Right ventricle myocardium inferior (tissue), 1 donor: Measurements from ENCODE around the gene AGBL4. TPM values are rescaled to one million over a fixed set of nuclear protein-coding genes. Genes with fewer than 3 reads are reported as not detected.

ENCODE experiments used
- ATAC-seq: fragments of 200-7000 bp; cut with Tn5 transposase; one replicate; pipeline ENCODE4 v1.9.1; 2020; ENCODE audit warnings: mild to moderate bottlenecking, moderate library complexity
- DNase-seq: peaks from one replicate; pipeline ENCODE4 v3.0.0; 2021; ENCODE audit errors: missing footprints
- intact Hi-C: fragments of 100-400 bp; cut with DNase I; formaldehyde crosslinking; loops from one replicate; pipeline ENCODE4 v1.11.0; 2022
- total RNA-seq: library from RNA; stranded (reverse); fragmentation: NEBNext Ultra II Directional; extraction: Animal tissue kit (Norgen Biotek cat#: 25700); gene quantifications from one replicate; pipeline ENCODE4 v1.2.1, GENCODE V29; 2021
- donor health status: DM: no; HTN: yes; CAD: no; lungs with severe emphysema.

Gene AGBL4
- total RNA-seq, 1 donor from 2014 or later: 0.14 TPM

- intact Hi-C loops: no loop called here
- DNase-seq: peak; percentile 74
- ATAC-seq: peak; percentile 79
These were observed 1247.1 kb downstream of the AGBL4 start, which contains the start of gene BEND5 for GRCh38 chr1:48776393-48777218. TSS of gene BEND5 (minus strand) at chr1:48776891. CDS start at chr1:48776831, 60 bp downstream.

GRCh38 chr1:48775831-48776392, 1247.8 kb downstream of the AGBL4 start:
- ATAC-seq (no peak), DNase-seq (no peak)
- intact Hi-C loops: no loop called here

GRCh38 chr1:48773133-48773532, 1250.6 kb downstream of the AGBL4 start:
- intact Hi-C loops: no loop called here
- DNase-seq: no peak
- ATAC-seq: no peak

- DNase-seq (no peak), ATAC-seq (no peak)
- intact Hi-C loops: no loop called here
These were observed 1251.5 kb downstream of the AGBL4 start for GRCh38 chr1:48772211-48772610.

- intact Hi-C loops: no loop called here
- DNase-seq (no peak), ATAC-seq (no peak)
These were observed 1252.2 kb downstream of the AGBL4 start for GRCh38 chr1:48771561-48771960.

GRCh38 chr1:48767975-48768510, 1255.7 kb downstream of the AGBL4 start:
- ATAC-seq (no peak), DNase-seq (no peak)
- intact Hi-C loops: no loop called here

GRCh38 chr1:48765335-48765734, 1258.4 kb downstream of the AGBL4 start:
- ATAC-seq: no peak
- intact Hi-C loops: no loop called here
- no peak for DNase-seq

GRCh38 chr1:48761986-48762385, 1261.8 kb downstream of the AGBL4 start:
- intact Hi-C loops: no loop called here
- DNase-seq: no peak
- ATAC-seq: no peak

GRCh38 chr1:48761411-48761810, 1262.3 kb downstream of the AGBL4 start:
- ATAC-seq (no peak), DNase-seq (no peak)
- intact Hi-C loops: no loop called here

GRCh38 chr1:48760857-48761256, 1262.9 kb downstream of the AGBL4 start:
- ATAC-seq (no peak), DNase-seq (no peak)
- intact Hi-C loops: no loop called here

GRCh38 chr1:48758976-48759375, 1264.8 kb downstream of the AGBL4 start:
- ATAC-seq (no peak), DNase-seq (peak; percentile 69)
- intact Hi-C loops: no loop called here

- intact Hi-C loops: no loop called here
- ATAC-seq (no peak), DNase-seq (no peak)
These were observed 1266.4 kb downstream of the AGBL4 start for GRCh38 chr1:48757363-48757762.

GRCh38 chr1:48756683-48757316, 1267.0 kb downstream of the AGBL4 start:
- ATAC-seq: no peak
- no peak for DNase-seq
- intact Hi-C loops: no loop called here

- intact Hi-C loops: no loop called here
- no peak for DNase-seq
- no peak for ATAC-seq
These were observed 1270.5 kb downstream of the AGBL4 start for GRCh38 chr1:48753293-48753692.

- intact Hi-C loops: no loop called here
- no peak for DNase-seq
- ATAC-seq: no peak
These were observed 1273.6 kb downstream of the AGBL4 start for GRCh38 chr1:48750109-48750508.

GRCh38 chr1:48749068-48749467, 1274.7 kb downstream of the AGBL4 start:
- no peak for ATAC-seq
- intact Hi-C loops: no loop called here
- no peak for DNase-seq

- intact Hi-C loops: no loop called here
- ATAC-seq (no peak), DNase-seq (no peak)
These were observed 1276.8 kb downstream of the AGBL4 start for GRCh38 chr1:48746906-48747305.

GRCh38 chr1:48744032-48744431, 1279.7 kb downstream of the AGBL4 start:
- intact Hi-C loops: no loop called here
- ATAC-seq: no peak
- DNase-seq: no peak

GRCh38 chr1:48743480-48743879, 1280.3 kb downstream of the AGBL4 start:
- ATAC-seq (no peak), DNase-seq (no peak)
- intact Hi-C loops: no loop called here

GRCh38 chr1:48741380-48741779, 1282.4 kb downstream of the AGBL4 start:
- no peak for ATAC-seq
- intact Hi-C loops: no loop called here
- DNase-seq: no peak
